HepG2 (cell line): Measurements from ENCODE around the gene TMTC2.

Source experiments
- ARNTL ChIP-seq: sonication (generic); formaldehyde crosslinking; IDR thresholded peaks from 2 replicates; pipeline ENCODE4 v1.4.0; 2020; ENCODE audit warnings: mild to moderate bottlenecking, missing genetic modification reagents
- EP300 ChIP-seq, 3 experiments: sonication (generic) in 1 of 3; formaldehyde crosslinking in 1 of 3; IDR thresholded peaks; 2 replicates each; pipeline versions ENCODE4 v1.5.1 to v1.6.1; 2011 to 2020; ENCODE audit warnings: low read depth in 2 of 3, low read length in 2 of 3, borderline replicate concordance in 1 of 3, improper control_type of control experiment in 1 of 3, mild to moderate bottlenecking in 1 of 3, missing genetic modification reagents in 1 of 3, moderate library complexity in 1 of 3
- MBD4 ChIP-seq: IDR thresholded peaks from 2 replicates; pipeline ENCODE4 v1.6.1; 2012; ENCODE audit warnings: low read length, inconsistent platforms, borderline replicate concordance
- TBL1XR1 ChIP-seq: fragments of 150-350 bp; IDR thresholded peaks from 2 replicates; pipeline ENCODE4 v1.6.1; 2014; ENCODE audit warnings: borderline replicate concordance, low read length; ENCODE audit not compliant: partially characterized antibody
- ZNF569 ChIP-seq: sonication (generic); formaldehyde crosslinking; IDR thresholded peaks from 2 replicates; pipeline ENCODE4 v1.5.0; 2020; ENCODE audit warnings: mild to moderate bottlenecking, missing genetic modification reagents, moderate library complexity, borderline replicate concordance
- TF ChIP-seq, protein P1 (sequence below): sonication (generic); formaldehyde crosslinking; IDR thresholded peaks from 2 replicates; pipeline ENCODE4 v1.5.0; 2020; ENCODE audit warnings: mild to moderate bottlenecking, missing genetic modification reagents, moderate library complexity
- TF ChIP-seq, protein P2 (sequence below): IDR thresholded peaks from 2 replicates; pipeline ENCODE4 v1.6.1; 2012; ENCODE audit warnings: inconsistent platforms

DNA sequence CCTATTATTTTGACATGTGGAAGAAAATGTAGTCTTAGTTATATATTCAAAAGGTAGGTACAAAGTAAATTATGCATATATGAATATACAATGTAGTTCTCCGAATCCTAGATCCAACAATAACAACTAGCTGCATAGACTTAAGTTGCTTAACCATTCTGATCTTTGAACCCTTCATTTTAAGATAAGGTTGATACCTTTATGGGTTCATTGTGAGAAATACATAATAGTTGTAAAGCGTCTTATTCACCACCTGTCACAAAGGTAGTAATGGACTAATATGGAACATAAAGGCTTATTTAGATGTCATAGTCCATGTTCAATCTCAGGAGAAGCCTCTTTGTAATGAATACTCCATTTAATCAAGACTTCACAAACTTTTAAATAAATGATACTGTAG is 263.6 kb downstream of the TMTC2 start:
- TF ChIP-seq MBD4 (no peak), EP300 (IDR thresholded peaks at IDR 0.05; ENCODE audit: low read depth in 2 of 2, low read length in 2 of 2) (no peak), EP300 (CRISPR knock-in tag; IDR thresholded peaks at IDR 0.05; ENCODE audit: borderline replicate concordance) (no peak), TBL1XR1 (no peak), ZNF569 (CRISPR knock-in tag) (no peak), ARNTL (CRISPR knock-in tag) (no peak)
- TF ChIP-seq, protein P1, sequence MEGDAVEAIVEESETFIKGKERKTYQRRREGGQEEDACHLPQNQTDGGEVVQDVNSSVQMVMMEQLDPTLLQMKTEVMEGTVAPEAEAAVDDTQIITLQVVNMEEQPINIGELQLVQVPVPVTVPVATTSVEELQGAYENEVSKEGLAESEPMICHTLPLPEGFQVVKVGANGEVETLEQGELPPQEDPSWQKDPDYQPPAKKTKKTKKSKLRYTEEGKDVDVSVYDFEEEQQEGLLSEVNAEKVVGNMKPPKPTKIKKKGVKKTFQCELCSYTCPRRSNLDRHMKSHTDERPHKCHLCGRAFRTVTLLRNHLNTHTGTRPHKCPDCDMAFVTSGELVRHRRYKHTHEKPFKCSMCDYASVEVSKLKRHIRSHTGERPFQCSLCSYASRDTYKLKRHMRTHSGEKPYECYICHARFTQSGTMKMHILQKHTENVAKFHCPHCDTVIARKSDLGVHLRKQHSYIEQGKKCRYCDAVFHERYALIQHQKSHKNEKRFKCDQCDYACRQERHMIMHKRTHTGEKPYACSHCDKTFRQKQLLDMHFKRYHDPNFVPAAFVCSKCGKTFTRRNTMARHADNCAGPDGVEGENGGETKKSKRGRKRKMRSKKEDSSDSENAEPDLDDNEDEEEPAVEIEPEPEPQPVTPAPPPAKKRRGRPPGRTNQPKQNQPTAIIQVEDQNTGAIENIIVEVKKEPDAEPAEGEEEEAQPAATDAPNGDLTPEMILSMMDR (CRISPR knock-in tag) = no peak
- TF ChIP-seq, protein P2, sequence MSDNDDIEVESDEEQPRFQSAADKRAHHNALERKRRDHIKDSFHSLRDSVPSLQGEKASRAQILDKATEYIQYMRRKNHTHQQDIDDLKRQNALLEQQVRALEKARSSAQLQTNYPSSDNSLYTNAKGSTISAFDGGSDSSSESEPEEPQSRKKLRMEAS = no peak
